Renal pelvis (tissue), 3 donors: ENCODE data around the gene CCDC9B. TPM values are rescaled to one million over a fixed set of nuclear protein-coding genes. Genes with fewer than 3 reads are reported as not detected.

ENCODE experiments used
- polyA plus RNA-seq, 3 donors: library from polyadenylated mRNA; unstranded; fragments of 120-200 nt; gene quantifications; one replicate each; pipeline ENCODE4 v1.2.1, GENCODE V29; 2013; ENCODE audit not compliant: insufficient read length in 3 of 3

Gene CCDC9B
- polyA plus RNA-seq, 3 donors = 6.2 to 9.3 (median 6.9) TPM

Other genes with a start within 250 kb of the CCDC9B start
- gene BMF, start 232.1 kb downstream of the CCDC9B start, polyA plus RNA-seq = 10 to 100 TPM; 41.3 to 49.9 (median 45.7) TPM
- gene BUB1B, start 179.9 kb downstream of the CCDC9B start, polyA plus RNA-seq = 10 to 100 TPM; 29.3 to 38.0 (median 32.2) TPM
- gene PAK6, start 101.9 kb downstream of the CCDC9B start, polyA plus RNA-seq = 1 to 10 TPM; 6.8 to 8.0 (median 7.7) TPM
- under 1 TPM in 2 of 3 donors, not detected in 1; 0.34 to 0.40 TPM for gene ANKRD63, start 57.9 kb downstream of the CCDC9B start, polyA plus RNA-seq
- 10 to 100 TPM in 2 of 3 donors, 1 to 10 TPM in 1; 9.0 to 10.8 (median 10.4) TPM for gene PLCB2, start 33.0 kb downstream of the CCDC9B start, polyA plus RNA-seq
- gene INAFM2, start 17.2 kb downstream of the CCDC9B start, polyA plus RNA-seq = 10 to 100 TPM in 2 of 3 donors, 1 to 10 TPM in 1; 9.9 to 17.6 (median 13.5) TPM
- not detected for gene PHGR1, start 10.1 kb upstream of the CCDC9B start, polyA plus RNA-seq
- under 1 TPM; 0.16 to 0.58 (median 0.44) TPM for gene DISP2, start 17.3 kb upstream of the CCDC9B start, polyA plus RNA-seq
- gene KNSTRN, start 41.8 kb upstream of the CCDC9B start, polyA plus RNA-seq = 10 to 100 TPM; 31.4 to 33.6 (median 32.2) TPM
- gene IVD, start 64.9 kb upstream of the CCDC9B start, polyA plus RNA-seq = 100 to 1,000 TPM in 2 of 3 donors, 10 to 100 TPM in 1; 62.1 to 103 (median 100) TPM
- gene BAHD1, start 100.0 kb upstream of the CCDC9B start, polyA plus RNA-seq = 10 to 100 TPM; 24.7 to 28.5 (median 27.7) TPM
- gene CHST14, start 130.0 kb upstream of the CCDC9B start, polyA plus RNA-seq = 10 to 100 TPM; 33.1 to 39.9 (median 38.8) TPM
- 10 to 100 TPM; 24.6 to 32.4 (median 27.2) TPM for gene CCDC32, start 224.1 kb upstream of the CCDC9B start, polyA plus RNA-seq
- gene RPUSD2, start 228.4 kb upstream of the CCDC9B start, polyA plus RNA-seq = 10 to 100 TPM; 10.5 to 16.3 (median 15.0) TPM